Measurements from ENCODE around the gene IL17C.

GRCh38 chr16:88669980-88670379 lies 31.6 kb downstream of the IL17C start:
- TF ChIP-seq, protein P1, sequence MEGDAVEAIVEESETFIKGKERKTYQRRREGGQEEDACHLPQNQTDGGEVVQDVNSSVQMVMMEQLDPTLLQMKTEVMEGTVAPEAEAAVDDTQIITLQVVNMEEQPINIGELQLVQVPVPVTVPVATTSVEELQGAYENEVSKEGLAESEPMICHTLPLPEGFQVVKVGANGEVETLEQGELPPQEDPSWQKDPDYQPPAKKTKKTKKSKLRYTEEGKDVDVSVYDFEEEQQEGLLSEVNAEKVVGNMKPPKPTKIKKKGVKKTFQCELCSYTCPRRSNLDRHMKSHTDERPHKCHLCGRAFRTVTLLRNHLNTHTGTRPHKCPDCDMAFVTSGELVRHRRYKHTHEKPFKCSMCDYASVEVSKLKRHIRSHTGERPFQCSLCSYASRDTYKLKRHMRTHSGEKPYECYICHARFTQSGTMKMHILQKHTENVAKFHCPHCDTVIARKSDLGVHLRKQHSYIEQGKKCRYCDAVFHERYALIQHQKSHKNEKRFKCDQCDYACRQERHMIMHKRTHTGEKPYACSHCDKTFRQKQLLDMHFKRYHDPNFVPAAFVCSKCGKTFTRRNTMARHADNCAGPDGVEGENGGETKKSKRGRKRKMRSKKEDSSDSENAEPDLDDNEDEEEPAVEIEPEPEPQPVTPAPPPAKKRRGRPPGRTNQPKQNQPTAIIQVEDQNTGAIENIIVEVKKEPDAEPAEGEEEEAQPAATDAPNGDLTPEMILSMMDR (conservative IDR thresholded peaks at IDR 0.05; ENCODE audit: low read length): no peak
- no peak for TF ChIP-seq EZH2phosphoT487 (IDR thresholded peaks at IDR 0.05; ENCODE audit: borderline replicate concordance, low read depth, low read length)
